Measurements from ENCODE around the gene FARS2. TPM values are rescaled to one million over a fixed set of nuclear protein-coding genes. Genes with fewer than 3 reads are reported as not detected.
A peak's percentile ranks its signal among the peaks of the same experiment; 100 is the strongest.

Gene FARS2
- total and polyA plus RNA-seq, 2 of the 13 experiments (the other 11 are each of a cell fraction or from before 2014, with no cell fraction given), result 15.4 to 26.0 TPM

DNA sequence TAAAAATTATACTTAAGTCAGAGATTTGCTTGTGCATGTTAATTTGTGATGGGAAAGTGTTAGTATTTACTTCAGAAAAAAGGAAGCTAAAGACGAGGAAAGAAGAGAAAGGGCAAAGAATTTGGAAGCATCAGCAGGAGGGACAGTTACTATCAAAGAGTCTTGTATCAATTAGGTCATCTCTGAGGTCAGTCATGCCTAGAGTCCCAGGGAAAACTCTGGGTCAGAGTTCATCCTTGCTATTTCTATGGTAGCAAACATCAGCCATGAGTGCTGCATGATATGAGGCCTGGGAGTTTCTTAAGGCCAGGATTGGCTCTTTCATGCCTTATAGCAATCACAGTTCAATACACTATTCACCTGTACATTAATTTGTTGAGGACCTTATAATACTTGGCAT, 292.9 kb downstream of the FARS2 start (continued):
- TF ChIP-seq ZNF510 (CRISPR knock-in tag; IDR thresholded peaks at IDR 0.05; ENCODE audit: low read depth) (no peak), ZNF678 (CRISPR knock-in tag; IDR thresholded peaks at IDR 0.05) (no peak), FOSL2 (CRISPR knock-in tag; IDR thresholded peaks at IDR 0.05) (no peak), SMAD9 (CRISPR knock-in tag; IDR thresholded peaks at IDR 0.05) (no peak), ZNF296 (CRISPR knock-in tag; conservative IDR thresholded peaks at IDR 0.05) (no peak), ZMYM4 (CRISPR knock-in tag; IDR thresholded peaks at IDR 0.05) (peak; percentile 24; the same call in 1 of the 2 replicates), POGZ (CRISPR knock-in tag; IDR thresholded peaks at IDR 0.05) (0 out of 2 replicates have a peak, but pooled peaks have one; percentile 25), GATA4 (IDR thresholded peaks at IDR 0.05; ENCODE audit: borderline replicate concordance, low read depth) (no peak), NFE2L2 (IDR thresholded peaks at IDR 0.05; ENCODE audit: low read length) (no peak), NFATC3 (CRISPR knock-in tag; IDR thresholded peaks at IDR 0.05) (no peak), NR2F6 (IDR thresholded peaks at IDR 0.05) (peak; percentile 78), NR2F6 (CRISPR knock-in tag; IDR thresholded peaks at IDR 0.05) (peak; percentile 63), IRF2 (CRISPR knock-in tag; IDR thresholded peaks at IDR 0.05) (no peak), SAFB2 (CRISPR knock-in tag; IDR thresholded peaks at IDR 0.05; ENCODE audit: borderline replicate concordance, low read depth) (no peak)
- TF ChIP-seq, protein P1, sequence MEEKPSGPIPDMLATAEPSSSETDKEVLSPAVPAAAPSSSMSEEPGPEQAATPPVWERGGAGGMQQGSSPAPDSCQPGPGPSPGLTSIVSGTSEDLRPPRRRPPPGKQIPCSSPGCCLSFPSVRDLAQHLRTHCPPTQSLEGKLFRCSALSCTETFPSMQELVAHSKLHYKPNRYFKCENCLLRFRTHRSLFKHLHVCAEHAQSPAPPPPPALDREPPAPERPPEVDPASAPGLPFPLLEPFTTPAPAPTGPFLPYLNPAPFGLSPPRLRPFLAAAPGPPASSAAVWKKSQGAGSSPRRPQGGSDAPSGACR (CRISPR knock-in tag; IDR thresholded peaks at IDR 0.05), result no peak
- TF ChIP-seq, protein P2, sequence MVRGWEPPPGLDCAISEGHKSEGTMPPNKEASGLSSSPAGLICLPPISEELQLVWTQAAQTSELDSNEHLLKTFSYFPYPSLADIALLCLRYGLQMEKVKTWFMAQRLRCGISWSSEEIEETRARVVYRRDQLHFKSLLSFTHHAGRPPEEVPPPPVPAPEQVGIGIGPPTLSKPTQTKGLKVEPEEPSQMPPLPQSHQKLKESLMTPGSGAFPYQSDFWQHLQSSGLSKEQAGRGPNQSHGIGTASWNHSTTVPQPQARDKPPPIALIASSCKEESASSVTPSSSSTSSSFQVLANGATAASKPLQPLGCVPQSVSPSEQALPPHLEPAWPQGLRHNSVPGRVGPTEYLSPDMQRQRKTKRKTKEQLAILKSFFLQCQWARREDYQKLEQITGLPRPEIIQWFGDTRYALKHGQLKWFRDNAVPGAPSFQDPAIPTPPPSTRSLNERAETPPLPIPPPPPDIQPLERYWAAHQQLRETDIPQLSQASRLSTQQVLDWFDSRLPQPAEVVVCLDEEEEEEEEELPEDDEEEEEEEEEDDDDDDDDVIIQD (CRISPR knock-in tag; IDR thresholded peaks at IDR 0.05; ENCODE audit: low read depth), result peak; percentile 26; the same call in 1 of the 2 replicates
- TF ChIP-seq, protein P3, sequence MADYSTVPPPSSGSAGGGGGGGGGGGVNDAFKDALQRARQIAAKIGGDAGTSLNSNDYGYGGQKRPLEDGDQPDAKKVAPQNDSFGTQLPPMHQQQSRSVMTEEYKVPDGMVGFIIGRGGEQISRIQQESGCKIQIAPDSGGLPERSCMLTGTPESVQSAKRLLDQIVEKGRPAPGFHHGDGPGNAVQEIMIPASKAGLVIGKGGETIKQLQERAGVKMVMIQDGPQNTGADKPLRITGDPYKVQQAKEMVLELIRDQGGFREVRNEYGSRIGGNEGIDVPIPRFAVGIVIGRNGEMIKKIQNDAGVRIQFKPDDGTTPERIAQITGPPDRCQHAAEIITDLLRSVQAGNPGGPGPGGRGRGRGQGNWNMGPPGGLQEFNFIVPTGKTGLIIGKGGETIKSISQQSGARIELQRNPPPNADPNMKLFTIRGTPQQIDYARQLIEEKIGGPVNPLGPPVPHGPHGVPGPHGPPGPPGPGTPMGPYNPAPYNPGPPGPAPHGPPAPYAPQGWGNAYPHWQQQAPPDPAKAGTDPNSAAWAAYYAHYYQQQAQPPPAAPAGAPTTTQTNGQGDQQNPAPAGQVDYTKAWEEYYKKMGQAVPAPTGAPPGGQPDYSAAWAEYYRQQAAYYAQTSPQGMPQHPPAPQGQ (CRISPR knock-in tag; IDR thresholded peaks at IDR 0.05; ENCODE audit: borderline replicate concordance), result no peak
- TF ChIP-seq, protein P4, sequence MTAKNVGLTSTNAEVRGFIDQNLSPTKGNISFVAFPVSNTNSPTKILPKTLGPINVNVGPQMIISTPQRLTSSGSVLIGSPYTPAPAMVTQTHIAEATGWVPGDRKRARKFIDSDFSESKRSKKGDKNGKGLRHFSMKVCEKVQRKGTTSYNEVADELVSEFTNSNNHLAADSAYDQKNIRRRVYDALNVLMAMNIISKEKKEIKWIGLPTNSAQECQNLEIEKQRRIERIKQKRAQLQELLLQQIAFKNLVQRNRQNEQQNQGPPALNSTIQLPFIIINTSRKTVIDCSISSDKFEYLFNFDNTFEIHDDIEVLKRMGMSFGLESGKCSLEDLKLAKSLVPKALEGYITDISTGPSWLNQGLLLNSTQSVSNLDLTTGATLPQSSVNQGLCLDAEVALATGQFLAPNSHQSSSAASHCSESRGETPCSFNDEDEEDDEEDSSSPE (CRISPR knock-in tag; IDR thresholded peaks at IDR 0.05), result no peak
- TF ChIP-seq, protein P5, sequence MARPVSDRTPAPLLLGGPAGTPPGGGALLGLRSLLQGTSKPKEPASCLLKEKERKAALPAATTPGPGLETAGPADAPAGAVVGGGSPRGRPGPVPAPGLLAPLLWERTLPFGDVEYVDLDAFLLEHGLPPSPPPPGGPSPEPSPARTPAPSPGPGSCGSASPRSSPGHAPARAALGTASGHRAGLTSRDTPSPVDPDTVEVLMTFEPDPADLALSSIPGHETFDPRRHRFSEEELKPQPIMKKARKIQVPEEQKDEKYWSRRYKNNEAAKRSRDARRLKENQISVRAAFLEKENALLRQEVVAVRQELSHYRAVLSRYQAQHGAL (CRISPR knock-in tag; IDR thresholded peaks at IDR 0.05; ENCODE audit: not compliant biosample characterization), result no peak
- TF ChIP-seq, protein P6, sequence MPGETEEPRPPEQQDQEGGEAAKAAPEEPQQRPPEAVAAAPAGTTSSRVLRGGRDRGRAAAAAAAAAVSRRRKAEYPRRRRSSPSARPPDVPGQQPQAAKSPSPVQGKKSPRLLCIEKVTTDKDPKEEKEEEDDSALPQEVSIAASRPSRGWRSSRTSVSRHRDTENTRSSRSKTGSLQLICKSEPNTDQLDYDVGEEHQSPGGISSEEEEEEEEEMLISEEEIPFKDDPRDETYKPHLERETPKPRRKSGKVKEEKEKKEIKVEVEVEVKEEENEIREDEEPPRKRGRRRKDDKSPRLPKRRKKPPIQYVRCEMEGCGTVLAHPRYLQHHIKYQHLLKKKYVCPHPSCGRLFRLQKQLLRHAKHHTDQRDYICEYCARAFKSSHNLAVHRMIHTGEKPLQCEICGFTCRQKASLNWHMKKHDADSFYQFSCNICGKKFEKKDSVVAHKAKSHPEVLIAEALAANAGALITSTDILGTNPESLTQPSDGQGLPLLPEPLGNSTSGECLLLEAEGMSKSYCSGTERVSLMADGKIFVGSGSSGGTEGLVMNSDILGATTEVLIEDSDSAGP (CRISPR knock-in tag; IDR thresholded peaks at IDR 0.05; ENCODE audit: borderline replicate concordance), result no peak

Measured in HepG2 (cell line).